HS-27A (cell line): ENCODE results near the gene ZNF234.
A peak's percentile ranks its signal among the peaks of the same experiment; 100 is the strongest.
"Not testable (repeated sequence)": the region's sequence is repeated elsewhere in the genome, so short reads cannot be mapped to it uniquely, and the experiment has no call there.

Source experiments
- DNase-seq: peaks from one replicate; pipeline ENCODE4 v3.0.0-alpha.2; 2012; ENCODE audit warnings: low read depth, missing footprints

Gene ZNF234

GRCh38 chr19:44141191-44142058 lies at the start of gene ZNF234:
ZNF234 (plus strand) TSS chr19:44141554; CDS start chr19:44144633, 3,079 bp downstream.
- peak; percentile 66 for DNase-seq

GRCh38 chr19:44092108-44092507 lies 49.2 kb upstream of the ZNF234 start:
- no peak for DNase-seq

- DNase-seq = peak; percentile 88
Measured at GRCh38 chr19:44093931-44094765, 47.2 kb upstream of the ZNF234 start, which contains the start of gene ZNF224. ZNF224 (plus strand) TSS chr19:44094361; CDS start chr19:44097874, 3,513 bp downstream.

- DNase-seq = no peak
Measured at GRCh38 chr19:44107751-44108150, 33.6 kb upstream of the ZNF234 start.

GRCh38 chr19:44109458-44109857 lies 31.9 kb upstream of the ZNF234 start:
- DNase-seq = no peak

GRCh38 chr19:44111910-44112463 lies 29.4 kb upstream of the ZNF234 start:
- DNase-seq = no peak

- DNase-seq = no peak
Measured at GRCh38 chr19:44112802-44113137, 28.6 kb upstream of the ZNF234 start.

GRCh38 chr19:44113138-44113783 lies 28.1 kb upstream of the ZNF234 start, which contains the start of gene ZNF225:
ZNF225 (plus strand) TSS chr19:44113399; CDS start chr19:44115828, 2,429 bp downstream.
- DNase-seq = peak; percentile 99

GRCh38 chr19:44113784-44114390 lies 27.5 kb upstream of the ZNF234 start:
- DNase-seq = no peak

GRCh38 chr19:44121162-44121561 lies 20.2 kb upstream of the ZNF234 start:
- DNase-seq = not testable (repeated sequence)

GRCh38 chr19:44131955-44132354 lies 9.4 kb upstream of the ZNF234 start:
- no peak for DNase-seq

- DNase-seq = no peak
Measured at GRCh38 chr19:44142059-44142433, 692 bp downstream of the ZNF234 start.

GRCh38 chr19:44149776-44150175 lies 8.4 kb downstream of the ZNF234 start:
- DNase-seq = no peak

- no peak for DNase-seq
Measured at GRCh38 chr19:44151491-44151890, 10.1 kb downstream of the ZNF234 start.

- DNase-seq = no peak
Measured at GRCh38 chr19:44156475-44156874, 15.1 kb downstream of the ZNF234 start.

GRCh38 chr19:44163789-44164188 lies 22.4 kb downstream of the ZNF234 start:
- DNase-seq = no peak

GRCh38 chr19:44164327-44164672 lies 22.9 kb downstream of the ZNF234 start:
- DNase-seq = no peak

GRCh38 chr19:44164673-44165512 lies 23.5 kb downstream of the ZNF234 start, which contains the start of gene ZNF226:
ZNF226 (plus strand) TSS chr19:44165100; CDS start chr19:44170081, 4,981 bp downstream.
- peak; percentile 97 for DNase-seq

- not testable (repeated sequence) for DNase-seq
Measured at GRCh38 chr19:44170660-44171059, 29.3 kb downstream of the ZNF234 start.

GRCh38 chr19:44176590-44176989 lies 35.2 kb downstream of the ZNF234 start:
- DNase-seq = no peak

GRCh38 chr19:44180968-44181367 lies 39.6 kb downstream of the ZNF234 start:
- DNase-seq = no peak
